Measurements from ENCODE around the gene EPHB1.
A peak's percentile ranks its signal among the peaks of the same experiment; 100 is the strongest.

The EPHB1 gene

DNA sequence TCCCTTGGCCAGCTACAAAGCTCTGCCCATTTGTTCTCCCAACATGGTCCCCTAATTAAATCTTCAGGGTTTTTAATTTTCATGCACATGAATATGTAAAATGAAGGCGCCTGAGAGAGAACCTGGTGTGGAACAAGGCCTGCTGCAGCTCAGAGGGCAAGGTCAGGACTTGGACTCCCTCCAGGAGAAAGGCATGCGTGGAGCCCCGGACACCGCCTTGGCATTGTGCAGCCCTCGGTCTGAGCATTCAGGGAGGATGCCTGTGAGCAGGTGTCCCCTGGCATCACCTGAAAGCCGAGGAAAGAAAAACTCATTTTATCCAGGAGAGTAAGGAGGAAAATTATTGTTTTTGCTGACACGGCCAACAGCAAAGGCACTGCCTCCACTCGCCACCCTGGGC, 33.8 kb upstream of the EPHB1 start:
- Mint-ChIP-seq H3K27ac (no peak overlapping the region), H3K27me3 (ENCODE audit: low read depth) (peaks cover 15% of the 10 kb centered on the region), H3K36me3 (ENCODE audit: low read depth) (no peaks in the 10 kb centered on the region), H3K4me1 (no peaks in the 10 kb centered on the region), H3K9me3 (no peaks in the 10 kb centered on the region), H3K4me3 (no peak overlapping the region)
- TF ChIP-seq, protein P1, sequence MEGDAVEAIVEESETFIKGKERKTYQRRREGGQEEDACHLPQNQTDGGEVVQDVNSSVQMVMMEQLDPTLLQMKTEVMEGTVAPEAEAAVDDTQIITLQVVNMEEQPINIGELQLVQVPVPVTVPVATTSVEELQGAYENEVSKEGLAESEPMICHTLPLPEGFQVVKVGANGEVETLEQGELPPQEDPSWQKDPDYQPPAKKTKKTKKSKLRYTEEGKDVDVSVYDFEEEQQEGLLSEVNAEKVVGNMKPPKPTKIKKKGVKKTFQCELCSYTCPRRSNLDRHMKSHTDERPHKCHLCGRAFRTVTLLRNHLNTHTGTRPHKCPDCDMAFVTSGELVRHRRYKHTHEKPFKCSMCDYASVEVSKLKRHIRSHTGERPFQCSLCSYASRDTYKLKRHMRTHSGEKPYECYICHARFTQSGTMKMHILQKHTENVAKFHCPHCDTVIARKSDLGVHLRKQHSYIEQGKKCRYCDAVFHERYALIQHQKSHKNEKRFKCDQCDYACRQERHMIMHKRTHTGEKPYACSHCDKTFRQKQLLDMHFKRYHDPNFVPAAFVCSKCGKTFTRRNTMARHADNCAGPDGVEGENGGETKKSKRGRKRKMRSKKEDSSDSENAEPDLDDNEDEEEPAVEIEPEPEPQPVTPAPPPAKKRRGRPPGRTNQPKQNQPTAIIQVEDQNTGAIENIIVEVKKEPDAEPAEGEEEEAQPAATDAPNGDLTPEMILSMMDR (IDR thresholded peaks at IDR 0.05; ENCODE audit: unreplicated experiment in 3 of 3), result no peak

DNA sequence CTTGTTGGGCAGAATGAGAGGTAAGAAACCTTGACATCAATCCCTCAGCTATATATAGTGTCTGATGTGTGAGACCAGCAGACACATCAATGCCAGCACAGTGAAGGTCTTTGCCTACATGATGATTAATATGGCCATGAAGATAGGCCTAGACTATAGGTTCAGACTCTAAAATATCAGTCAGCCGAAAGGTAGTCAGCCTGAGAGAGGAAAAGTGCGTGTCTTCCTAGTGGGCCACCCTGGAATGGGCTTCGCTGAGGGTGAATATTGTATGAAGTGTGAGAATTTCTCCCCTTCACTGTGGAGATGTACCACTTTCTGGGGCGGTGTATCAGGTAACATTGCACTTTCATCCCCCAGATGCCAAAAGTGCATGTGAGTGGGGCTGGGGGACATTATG, 33.0 kb upstream of the EPHB1 start:
- Mint-ChIP-seq H3K27me3 (ENCODE audit: low read depth) (peaks cover 8% of the 10 kb centered on the region), H3K36me3 (ENCODE audit: low read depth) (no peaks in the 10 kb centered on the region), H3K4me3 (no peak overlapping the region), H3K27ac (no peak overlapping the region), H3K9me3 (no peaks in the 10 kb centered on the region), H3K4me1 (no peaks in the 10 kb centered on the region)
- TF ChIP-seq, protein P1 (IDR thresholded peaks at IDR 0.05; ENCODE audit: unreplicated experiment in 3 of 3), result no peak

DNA sequence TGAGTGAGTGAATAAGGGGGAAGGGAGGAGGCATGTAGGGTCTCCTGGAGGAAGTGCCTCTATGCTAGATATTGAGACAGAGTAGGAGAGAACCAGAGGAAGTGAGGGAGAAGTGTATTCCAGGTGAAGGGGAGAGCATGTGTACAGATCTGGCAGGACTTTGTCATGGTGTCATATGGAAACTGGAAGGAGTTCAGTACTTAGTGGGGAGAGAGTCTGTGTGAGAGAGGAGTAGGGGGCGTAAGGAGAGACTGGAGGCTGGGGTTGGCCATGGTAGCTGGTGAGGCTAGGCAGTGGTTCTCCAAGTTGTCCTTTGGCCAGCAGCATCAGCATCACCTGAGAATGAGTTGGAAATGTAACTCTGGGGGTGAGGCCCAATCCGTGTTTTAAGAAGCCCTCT, 29.6 kb upstream of the EPHB1 start:
- Mint-ChIP-seq H3K27me3 (ENCODE audit: low read depth) (no peaks in the 10 kb centered on the region), H3K4me3 (no peak overlapping the region), H3K27ac (no peak overlapping the region), H3K9me3 (no peaks in the 10 kb centered on the region), H3K36me3 (ENCODE audit: low read depth) (no peaks in the 10 kb centered on the region), H3K4me1 (no peaks in the 10 kb centered on the region)
- TF ChIP-seq, protein P1 (IDR thresholded peaks at IDR 0.05; ENCODE audit: unreplicated experiment in 3 of 3), result no peak

DNA sequence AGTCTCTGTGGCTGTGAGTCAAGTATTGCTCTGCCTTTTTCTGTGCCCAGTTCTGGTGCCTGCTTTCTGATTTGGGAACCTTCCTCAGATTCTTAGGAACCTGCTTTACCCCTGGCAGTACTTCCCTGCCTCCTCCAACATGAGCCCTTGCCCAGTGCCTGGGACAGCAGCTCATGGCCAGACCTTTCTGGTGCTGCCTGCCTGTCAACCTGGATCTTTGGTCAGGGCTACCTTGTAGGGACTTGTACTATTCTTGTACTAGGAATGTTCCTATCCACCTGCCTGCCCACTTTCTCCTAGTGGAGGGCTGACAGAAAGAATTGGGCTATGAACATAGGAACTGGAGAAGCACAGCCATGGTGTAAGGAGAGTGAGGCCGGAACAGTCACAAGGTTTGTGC, 28.8 kb upstream of the EPHB1 start:
- Mint-ChIP-seq H3K4me3 (no peak overlapping the region), H3K9me3 (no peaks in the 10 kb centered on the region), H3K4me1 (no peaks in the 10 kb centered on the region), H3K36me3 (ENCODE audit: low read depth) (no peaks in the 10 kb centered on the region), H3K27me3 (ENCODE audit: low read depth) (no peaks in the 10 kb centered on the region), H3K27ac (no peak overlapping the region)
- TF ChIP-seq, protein P1 (IDR thresholded peaks at IDR 0.05; ENCODE audit: unreplicated experiment in 3 of 3), result no peak

DNA sequence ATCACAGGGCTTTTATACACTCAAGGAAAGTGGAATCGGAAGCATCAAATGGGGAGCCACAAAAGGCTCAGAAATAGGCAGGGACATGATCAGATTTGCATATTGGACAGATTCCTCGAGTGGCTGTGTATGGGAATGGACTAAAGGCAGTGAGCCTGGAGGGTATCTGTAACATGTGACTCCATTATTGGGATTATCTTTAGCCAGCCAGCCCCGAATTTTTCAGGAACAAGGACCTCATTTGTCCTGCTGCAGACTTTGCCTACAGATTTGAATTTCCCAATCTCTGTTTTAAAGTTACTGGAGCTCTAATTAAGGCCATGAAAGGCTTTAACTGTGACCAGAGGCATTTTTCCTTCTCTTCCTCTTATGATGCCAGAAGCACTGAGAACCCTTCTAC, 26.9 kb upstream of the EPHB1 start:
- Mint-ChIP-seq H3K4me3 (no peak overlapping the region), H3K9me3 (no peaks in the 10 kb centered on the region), H3K4me1 (peaks cover 7% of the 10 kb centered on the region), H3K27ac (peak overlapping the region; percentile 2 to 81 (median 55)), H3K27me3 (ENCODE audit: low read depth) (no peaks in the 10 kb centered on the region), H3K36me3 (ENCODE audit: low read depth) (no peaks in the 10 kb centered on the region)
- TF ChIP-seq, protein P1 (IDR thresholded peaks at IDR 0.05; ENCODE audit: unreplicated experiment in 3 of 3), result no peak

DNA sequence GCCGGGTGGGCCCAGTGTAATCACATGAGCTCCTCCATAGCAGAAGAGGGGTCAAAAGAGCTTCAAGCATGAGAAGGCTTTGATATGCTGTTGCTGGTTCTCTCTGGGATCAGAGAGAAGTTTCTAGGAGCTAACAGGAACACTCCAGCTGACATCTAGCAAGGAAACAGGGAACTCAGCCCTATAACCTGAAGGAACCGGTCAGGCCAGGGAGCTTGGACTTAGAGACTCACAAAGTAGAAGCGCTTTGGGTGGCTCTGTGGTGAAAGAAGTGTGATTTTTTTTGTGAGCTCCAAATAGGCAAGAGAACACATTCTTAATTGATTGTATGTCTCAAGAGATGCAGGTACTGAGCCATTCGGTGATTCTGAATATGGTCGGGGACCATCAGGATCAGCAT, 26.2 kb upstream of the EPHB1 start:
- TF ChIP-seq, protein P1 (IDR thresholded peaks at IDR 0.05; ENCODE audit: unreplicated experiment in 3 of 3), result no peak
- Mint-ChIP-seq H3K27ac (peak overlapping the region; percentile 45 to 81 (median 55)), H3K27me3 (ENCODE audit: low read depth) (no peaks in the 10 kb centered on the region), H3K4me3 (no peak overlapping the region), H3K4me1 (peaks cover 11% of the 10 kb centered on the region), H3K9me3 (no peaks in the 10 kb centered on the region), H3K36me3 (ENCODE audit: low read depth) (no peaks in the 10 kb centered on the region)
